IMR-90 (cell line): ENCODE data around the gene PMIS2. TPM values are rescaled to one million over a fixed set of nuclear protein-coding genes. Genes with fewer than 3 reads are reported as not detected.

Source experiments
- ATAC-seq: fragments of 200-7000 bp; cut with Tn5 transposase; 2 replicates; pipeline ENCODE4 v1.9.1; 2020; ENCODE audit warnings: low read depth, mild to moderate bottlenecking, moderate library complexity
- BruUV-seq: library from RNA; stranded (reverse); fragments of 400-500 nt; replicated peaks from 2 replicates; lab custom pipeline; 2021; lab: Mats Ljungman, UMichigan
- CTCF ChIA-PET: fragments of 300-600 bp; formaldehyde crosslinking; extraction: SDS; loops from one replicate; lab custom pipeline; 2021; ENCODE audit warnings: antibody characterized with exemption; lab: Yijun Ruan, JAX
- POLR2A ChIA-PET: fragments of 300-600 bp; sonication (Branson Sonifier 250); formaldehyde crosslinking; loops from one replicate; lab custom pipeline; 2022; ENCODE audit warnings: antibody characterized with exemption; ENCODE audit not compliant: unreplicated experiment; lab: Charles Lee
- DNase-seq: peaks from one replicate; pipeline ENCODE4 v3.0.0; 2013
- H2AFZ ChIP-seq: replicated peaks from 2 replicates; pipeline ENCODE3; 2013; ENCODE audit warnings: low read length, mild to moderate bottlenecking; ENCODE audit not compliant: poor library complexity
- H2AK5ac ChIP-seq: 2 replicates; pipeline ENCODE4 v1.6.1; 2013; ENCODE audit warnings: low read depth, low read length, inconsistent platforms
- H2AK9ac ChIP-seq: replicated peaks from 2 replicates; pipeline ENCODE3; 2013; ENCODE audit warnings: mild to moderate bottlenecking, low read depth, low read length, moderate library complexity; ENCODE audit not compliant: poor library complexity
- H2BK120ac ChIP-seq: 2 replicates; pipeline ENCODE4 v1.6.1; 2013; ENCODE audit warnings: low read depth, low read length, inconsistent platforms
- H2BK15ac ChIP-seq: 3 replicates; pipeline ENCODE4 v1.6.1; 2013; ENCODE audit warnings: low read depth, low read length, inconsistent platforms
- H2BK20ac ChIP-seq: 2 replicates; pipeline ENCODE4 v1.6.1; 2013; ENCODE audit warnings: low read depth, mild to moderate bottlenecking, inconsistent platforms, low read length, moderate library complexity
- H2BK5ac ChIP-seq: 2 replicates; pipeline ENCODE4 v1.6.1; 2013; ENCODE audit warnings: mild to moderate bottlenecking, low read depth, low read length, inconsistent platforms; ENCODE audit not compliant: poor library complexity, severe bottlenecking
- H3K14ac ChIP-seq: replicated peaks from 2 replicates; pipeline ENCODE4 v1.6.1; 2013; ENCODE audit warnings: low read depth, low read length, inconsistent platforms
- H3K18ac ChIP-seq: 2 replicates; pipeline ENCODE4 v1.6.1; 2013; ENCODE audit warnings: low read depth, low read length, control low read depth
- H3K23ac ChIP-seq: 2 replicates; pipeline ENCODE4 v1.6.1; 2013; ENCODE audit warnings: low read depth, low read length, inconsistent platforms
- H3K27ac ChIP-seq: 2 replicates; pipeline ENCODE4 v1.5.1; 2013; ENCODE audit warnings: mild to moderate bottlenecking, control low read depth, low read length; ENCODE audit not compliant: insufficient read depth
- H3K27me3 ChIP-seq: 2 replicates; pipeline ENCODE4 v1.6.1; 2013; ENCODE audit warnings: low read length; ENCODE audit not compliant: control insufficient read depth, insufficient read depth
- H3K36me3 ChIP-seq: 2 replicates; pipeline ENCODE4 v1.6.1; 2013; ENCODE audit warnings: low read length, mixed read lengths; ENCODE audit not compliant: control insufficient read depth, insufficient read depth
- H3K4ac ChIP-seq: 2 replicates; pipeline ENCODE4 v1.6.1; 2013; ENCODE audit warnings: low read depth, low read length, inconsistent platforms
- H3K4me1 ChIP-seq: 2 replicates; pipeline ENCODE4 v1.6.1; 2013; ENCODE audit warnings: low read length, mixed read lengths; ENCODE audit not compliant: control insufficient read depth, insufficient read depth
- H3K4me2 ChIP-seq: 2 replicates; pipeline ENCODE4 v1.6.1; 2013; ENCODE audit warnings: low read depth, mild to moderate bottlenecking, control low read depth, low read length, moderate library complexity
- H3K4me3 ChIP-seq: 2 replicates; pipeline ENCODE4 v1.5.1; 2013; ENCODE audit warnings: low read depth, mild to moderate bottlenecking, control low read depth, low read length, moderate library complexity; ENCODE audit not compliant: insufficient read depth
- H3K56ac ChIP-seq: 2 replicates; pipeline ENCODE4 v1.6.1; 2013; ENCODE audit warnings: low read length, inconsistent platforms; ENCODE audit not compliant: insufficient read depth; ENCODE audit errors: extremely low read depth
- H3K79me1 ChIP-seq, 2 experiments: 2 replicates each; pipeline ENCODE4 v1.6.1; 2013; ENCODE audit warnings: low read length in 2 of 2, inconsistent platforms in 1 of 2, low read depth in 1 of 2
- H3K9ac ChIP-seq: 2 replicates; pipeline ENCODE4 v1.6.1; 2013; ENCODE audit warnings: low read depth, low read length, control low read depth
- H3K9me1 ChIP-seq: 2 replicates; pipeline ENCODE4 v1.6.1; 2013; ENCODE audit warnings: low read length, inconsistent platforms; ENCODE audit not compliant: insufficient read depth
- H3K9me3 ChIP-seq: 2 replicates; pipeline ENCODE4 v1.6.1; 2013; ENCODE audit warnings: low read length; ENCODE audit not compliant: control insufficient read depth, insufficient read depth
- H4K20me1 ChIP-seq: 2 replicates; pipeline ENCODE4 v1.6.1; 2013; ENCODE audit warnings: low read length, inconsistent platforms; ENCODE audit not compliant: insufficient read depth
- H4K5ac ChIP-seq: 2 replicates; pipeline ENCODE4 v1.6.1; 2013; ENCODE audit warnings: mild to moderate bottlenecking, low read depth, low read length, control low read depth
- H4K8ac ChIP-seq, 2 experiments: 2 replicates each; pipeline ENCODE4 v1.6.1; 2013; ENCODE audit warnings: low read depth in 2 of 2, low read length in 2 of 2, control low read depth in 1 of 2, inconsistent platforms in 1 of 2
- H4K91ac ChIP-seq: 2 replicates; pipeline ENCODE4 v1.6.1; 2013; ENCODE audit warnings: low read depth, low read length, inconsistent platforms; ENCODE audit not compliant: insufficient read depth
- WGBS, 2 experiments: methylation state at CpG; one replicate each; pipeline versions ENCODE4 v1.1.5 to v1.1.7; 2013; ENCODE audit warnings: missing lambda C conversion rate in 2 of 2; ENCODE audit not compliant: insufficient read length in 1 of 2; ENCODE audit errors: extremely low coverage in 2 of 2; 5-methylcytosine and 5-hydroxymethylcytosine counted together
- dilution Hi-C: fragments of 300-500 bp; cut with HindIII; formaldehyde crosslinking; loops from one replicate; pipeline ENCODE4 v1.14.3; 2018; ENCODE audit warnings: low sequenced_read_pairs; ENCODE audit not compliant: unreplicated experiment
- in situ Hi-C: fragments of 300-500 bp; cut with MboI; formaldehyde crosslinking; loops from 3 replicates; pipeline ENCODE4 v1.14.3; 2019; ENCODE audit warnings: low sequenced_read_pairs, inconsistent platforms, mixed read lengths
- intact Hi-C: fragments of 100-400 bp; cut with micrococcal nuclease; formaldehyde crosslinking; loops from 2 replicates; pipeline ENCODE4 v1.10.0; 2022
- polyA plus RNA-seq, 3 experiments: library from polyadenylated mRNA; depleted of rRNA; stranded (reverse); fragments of >200 nt; gene quantifications; 2 replicates each; pipeline ENCODE4 v1.2.3, GENCODE V29; 2012; ENCODE audit warnings: low replicate concordance in 1 of 3
- total RNA-seq: library from RNA; depleted of rRNA; stranded (reverse); fragments of >200 nt; gene quantifications from 2 replicates; pipeline ENCODE4 v1.2.3, GENCODE V29; 2012
- TF ChIP-seq, protein P1 (sequence below): fragments of 150-350 bp; IDR thresholded peaks from 2 replicates; pipeline ENCODE4 v1.6.1; 2017; ENCODE audit warnings: mild to moderate bottlenecking, antibody characterized with exemption, low read length, low read depth

PMIS2 gene
- total and polyA plus RNA-seq, 2 of the 4 experiments (the other 2 are of a cell fraction): not detected

GRCh38 chr19:35565016-35565856 is 20.7 kb upstream of the PMIS2 start:
- no peak overlapping the region for H3K56ac ChIP-seq
- no peak overlapping the region for H3K23ac ChIP-seq
- H3K4me1 ChIP-seq: no peaks in the 10 kb centered on the region
- H2AK9ac ChIP-seq: no peak overlapping the region
- no peak overlapping the region for H2BK120ac ChIP-seq
- no peak overlapping the region for H2BK20ac ChIP-seq
- H4K8ac ChIP-seq: no peak overlapping the region
- H3K4me3 ChIP-seq: no peak overlapping the region
- H3K9me3 ChIP-seq: no peaks in the 10 kb centered on the region
- no peak overlapping the region for H2BK5ac ChIP-seq
- ATAC-seq (no peak), DNase-seq (no peak)
- no peak overlapping the region for H2AK5ac ChIP-seq
- peaks cover 21% of the 10 kb centered on the region for H3K27me3 ChIP-seq
- no peak overlapping the region for H3K4ac ChIP-seq
- TF ChIP-seq, protein P1, sequence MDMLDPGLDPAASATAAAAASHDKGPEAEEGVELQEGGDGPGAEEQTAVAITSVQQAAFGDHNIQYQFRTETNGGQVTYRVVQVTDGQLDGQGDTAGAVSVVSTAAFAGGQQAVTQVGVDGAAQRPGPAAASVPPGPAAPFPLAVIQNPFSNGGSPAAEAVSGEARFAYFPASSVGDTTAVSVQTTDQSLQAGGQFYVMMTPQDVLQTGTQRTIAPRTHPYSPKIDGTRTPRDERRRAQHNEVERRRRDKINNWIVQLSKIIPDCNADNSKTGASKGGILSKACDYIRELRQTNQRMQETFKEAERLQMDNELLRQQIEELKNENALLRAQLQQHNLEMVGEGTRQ: no peak
- no peak overlapping the region for H4K5ac ChIP-seq
- no peaks in the 10 kb centered on the region for H3K9me1 ChIP-seq
- H4K91ac ChIP-seq: no peak overlapping the region
- H3K79me1 ChIP-seq: no peaks in the 10 kb centered on the region
- H4K20me1 ChIP-seq: no peaks in the 10 kb centered on the region
- ChIA-PET POLR2A (no interaction called here), CTCF (no interaction called here)
- H3K4me2 ChIP-seq: no peak overlapping the region
- H3K18ac ChIP-seq: no peak overlapping the region
- in situ Hi-C loops (no loop called here), dilution Hi-C loops (no loop called here), intact Hi-C loops (no loop called here)
- no peak overlapping the region for H2BK15ac ChIP-seq
- no peak overlapping the region for H2AFZ ChIP-seq
- no TSS peak for BruUV-seq
- WGBS, 2 experiments: 50% methylated on average over 4 of the region's 12 CpGs; no CpG with 5 or more reads in 1 of the 2 experiments
- H3K36me3 ChIP-seq: no peaks in the 10 kb centered on the region
- no peak overlapping the region for H3K27ac ChIP-seq
- no peak overlapping the region for H3K14ac ChIP-seq
- H3K9ac ChIP-seq: no peak overlapping the region
